GM18526 (cell line): ENCODE data around the gene RIMS4.

Experiments used
- POLR2A ChIP-seq: IDR thresholded peaks from 3 replicates; pipeline ENCODE4 v1.6.1; 2011; ENCODE audit not compliant: insufficient read length; ENCODE audit errors: extremely low read depth

Gene RIMS4

DNA sequence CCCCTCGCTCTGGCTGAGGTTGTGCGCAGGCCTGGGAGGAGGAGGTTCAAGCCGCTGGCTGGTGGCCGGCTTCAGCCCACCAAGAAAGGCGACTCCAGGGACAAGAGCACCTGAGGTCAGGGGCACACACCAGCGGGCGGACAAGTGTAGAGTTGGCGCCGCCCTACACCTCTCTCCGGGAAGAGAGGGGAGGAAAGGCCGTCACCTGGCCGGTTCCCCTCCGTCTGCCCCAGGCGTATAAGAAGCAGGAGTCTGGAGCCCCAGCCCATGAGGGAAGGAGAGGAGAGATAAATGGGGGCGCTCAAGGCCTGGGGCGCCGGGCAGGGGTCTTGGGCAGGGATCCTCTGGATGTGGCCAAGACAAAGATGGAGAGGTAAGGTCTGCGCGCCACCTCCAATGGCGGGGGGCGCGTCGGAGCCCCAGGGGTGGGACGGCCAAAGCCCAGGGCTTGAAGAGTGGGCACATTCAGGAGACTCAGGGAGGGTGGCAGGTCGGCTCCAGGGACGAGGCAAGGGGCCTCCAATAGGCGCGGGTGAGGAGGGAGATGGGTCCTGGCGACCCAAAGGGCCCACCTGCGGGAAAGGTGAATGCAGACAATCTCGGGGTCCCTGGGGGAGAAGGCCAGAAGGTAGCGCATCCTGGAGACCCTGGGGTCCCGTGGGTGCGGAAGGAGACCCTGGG lies 826 bp downstream of the RIMS4 start:
- no peak for TF ChIP-seq POLR2A

GRCh38 chr20:44807684-44808056 lies 2.7 kb downstream of the RIMS4 start:
- TF ChIP-seq POLR2A = no peak

DNA sequence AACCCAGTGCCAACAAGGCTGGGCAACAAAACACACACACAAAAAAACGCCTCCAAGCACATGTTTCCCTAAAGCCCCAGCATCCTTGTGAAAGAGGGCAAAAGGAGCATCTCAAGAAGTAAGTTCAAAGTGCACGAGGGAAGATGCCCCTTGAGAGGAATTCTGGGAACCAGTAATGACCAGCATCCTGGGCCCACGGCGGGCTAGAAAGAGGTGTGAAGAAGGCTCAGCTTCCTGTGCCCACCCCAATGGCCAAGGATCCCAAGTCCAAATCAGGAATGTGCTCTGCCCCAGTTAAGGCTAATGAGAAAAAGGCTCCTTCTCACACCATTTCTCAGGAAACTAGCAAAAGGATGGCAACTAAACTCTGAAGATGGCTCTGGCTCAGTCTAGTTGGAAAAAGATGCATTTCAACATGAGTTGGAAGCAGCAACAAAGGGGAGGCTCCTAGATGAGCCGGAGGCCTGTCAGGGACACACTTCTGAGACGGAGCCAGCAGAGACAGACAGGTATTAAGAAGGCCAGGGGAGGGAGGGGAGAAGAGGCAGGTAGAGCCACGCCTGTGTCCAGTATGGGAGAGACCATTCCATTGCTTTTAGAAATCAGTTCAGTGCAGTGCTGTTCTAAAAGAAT lies 3.2 kb downstream of the RIMS4 start:
- no peak for TF ChIP-seq POLR2A

DNA sequence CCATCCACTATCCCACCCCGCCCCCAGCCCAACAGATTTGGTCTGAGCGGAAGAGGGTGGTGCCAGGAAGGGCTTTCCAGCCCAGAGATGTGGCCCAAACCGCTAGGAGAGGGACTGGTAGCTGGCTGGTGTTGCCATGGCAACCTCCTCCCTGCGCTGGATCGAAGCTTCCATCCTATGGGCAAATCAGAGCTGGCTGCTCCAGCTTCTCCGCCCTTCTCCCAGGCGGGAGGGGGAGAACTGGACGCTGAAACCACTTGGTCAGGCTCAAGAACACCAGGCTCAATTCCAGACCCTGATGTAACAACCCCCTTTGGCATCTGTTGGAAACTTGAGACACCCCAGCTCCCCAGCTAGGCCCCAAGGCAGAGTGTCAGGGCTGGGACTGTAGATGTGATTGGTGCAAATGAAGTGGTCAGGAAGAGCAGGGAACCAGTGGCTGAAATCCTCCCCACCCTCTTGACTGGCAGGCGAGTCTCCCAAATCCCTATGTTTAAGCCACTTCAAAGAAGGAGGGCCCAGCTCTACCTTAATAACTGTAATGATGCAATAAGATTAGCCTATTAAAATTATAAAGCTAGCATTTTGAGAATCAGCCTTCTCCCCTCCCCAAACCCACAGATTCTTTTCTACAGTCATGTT lies 4.2 kb downstream of the RIMS4 start:
- TF ChIP-seq POLR2A = no peak

DNA sequence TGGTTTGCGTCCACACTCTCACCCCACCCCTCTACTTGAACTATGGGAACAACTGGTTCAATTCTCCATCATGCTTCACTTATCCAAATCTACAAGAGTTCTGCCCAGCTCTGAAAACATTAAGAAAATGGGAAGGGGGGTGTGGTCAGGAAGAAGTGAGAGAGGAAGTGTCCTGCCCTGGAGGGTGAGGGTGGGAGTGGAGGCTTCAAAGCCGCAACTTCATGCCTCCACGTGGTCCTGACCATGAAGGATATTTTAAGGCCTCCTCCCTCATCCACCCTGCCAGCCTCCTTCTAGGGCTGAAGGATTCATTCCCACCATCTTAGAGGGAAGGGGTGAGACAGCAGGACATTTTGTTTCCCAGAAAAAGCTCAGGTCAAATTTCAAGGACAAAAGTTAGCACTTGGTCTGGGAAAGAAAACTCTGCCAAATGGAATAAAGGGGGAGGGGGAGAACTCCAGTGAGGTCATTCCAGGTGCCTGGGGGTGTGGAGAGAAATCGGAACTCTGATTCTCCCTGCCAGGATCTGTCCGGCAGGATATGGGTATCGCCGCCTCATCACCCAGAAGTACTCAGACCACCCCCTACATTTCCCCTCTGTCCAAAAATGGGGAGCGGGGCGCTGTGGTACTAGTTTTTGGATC lies 4.9 kb downstream of the RIMS4 start:
- TF ChIP-seq POLR2A = no peak

GRCh38 chr20:44803383-44803941 lies 6.9 kb downstream of the RIMS4 start:
- TF ChIP-seq POLR2A = no peak

DNA sequence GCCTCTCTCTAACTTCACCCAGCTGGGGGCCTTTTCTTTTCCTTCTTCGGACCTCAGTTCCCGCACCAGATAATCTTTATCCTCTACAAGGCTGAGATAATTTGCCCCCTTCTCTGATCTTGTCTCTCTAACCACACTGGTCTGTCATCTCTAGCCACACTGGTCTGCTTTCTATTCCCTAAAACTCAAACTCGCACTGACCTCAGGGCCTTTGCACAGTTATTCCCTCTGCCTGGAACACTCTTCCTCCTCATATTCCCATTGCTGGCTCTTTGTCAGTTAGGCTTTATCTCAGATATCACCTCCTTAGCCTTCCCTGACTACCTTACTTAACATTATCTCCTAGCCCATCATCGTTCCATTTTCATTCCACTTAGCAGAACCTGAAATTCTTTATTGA lies 7.6 kb downstream of the RIMS4 start:
- TF ChIP-seq POLR2A = no peak

GRCh38 chr20:44800391-44801046 lies 9.8 kb downstream of the RIMS4 start:
- no peak for TF ChIP-seq POLR2A

DNA sequence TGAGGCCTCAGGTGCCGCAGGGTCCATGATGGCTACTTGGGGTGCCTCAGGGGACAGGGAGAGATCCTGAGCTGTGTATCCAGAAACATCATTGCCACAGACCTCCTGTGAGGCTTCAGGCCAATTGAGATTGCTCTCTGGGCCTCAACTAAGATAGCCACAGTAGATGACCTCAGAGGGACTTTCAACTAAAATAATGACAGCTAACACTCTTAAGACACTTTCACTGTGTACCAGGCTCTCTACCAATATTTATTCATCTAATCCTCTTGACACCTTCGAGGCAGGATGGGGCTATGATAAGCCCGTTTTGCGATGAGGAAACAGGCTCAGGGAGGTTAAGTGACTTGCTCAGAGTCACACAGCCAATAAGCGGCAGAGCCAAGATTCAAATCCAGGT lies 10.7 kb downstream of the RIMS4 start:
- no peak for TF ChIP-seq POLR2A

GRCh38 chr20:44796758-44797457 lies 13.4 kb downstream of the RIMS4 start:
- TF ChIP-seq POLR2A = no peak

DNA sequence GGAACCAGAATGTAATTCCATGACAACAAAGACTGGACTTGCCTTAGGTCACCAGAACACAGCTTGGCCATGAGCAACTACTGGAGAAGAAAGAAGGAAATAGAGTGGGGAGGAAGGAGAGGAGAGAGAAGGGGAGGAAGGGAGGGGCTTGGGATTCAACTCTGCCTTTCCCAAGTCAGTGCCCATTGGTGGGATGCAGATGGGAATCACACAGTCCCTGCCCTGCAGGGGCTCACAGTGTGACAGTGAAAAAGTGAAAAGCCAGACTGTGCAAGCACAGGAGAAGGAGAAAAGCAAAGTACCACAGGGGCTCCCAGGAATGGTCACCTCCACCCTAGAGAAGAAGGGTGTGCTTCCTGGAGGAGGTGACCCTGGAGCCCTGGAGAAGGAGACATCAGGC lies 14.0 kb downstream of the RIMS4 start:
- no peak for TF ChIP-seq POLR2A

DNA sequence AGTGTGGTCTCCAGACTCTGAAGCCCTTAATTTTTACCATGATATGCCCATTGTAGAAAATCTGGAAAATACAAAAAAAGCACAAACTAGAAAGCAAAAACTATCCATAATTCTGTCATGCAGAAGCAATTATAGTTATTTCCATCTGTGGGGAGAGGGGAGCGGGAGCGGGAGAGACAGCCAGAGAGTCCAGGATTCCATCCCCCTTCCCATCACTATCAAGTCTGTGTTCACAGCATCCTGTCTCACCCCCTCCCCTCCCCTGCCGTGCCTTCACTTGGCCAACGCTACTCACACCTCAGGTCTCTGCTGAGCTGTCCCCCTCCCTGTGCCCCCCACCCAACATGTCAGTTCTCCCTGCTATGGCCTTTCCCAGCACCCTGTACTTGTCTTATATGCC lies 14.5 kb downstream of the RIMS4 start:
- no peak for TF ChIP-seq POLR2A

DNA sequence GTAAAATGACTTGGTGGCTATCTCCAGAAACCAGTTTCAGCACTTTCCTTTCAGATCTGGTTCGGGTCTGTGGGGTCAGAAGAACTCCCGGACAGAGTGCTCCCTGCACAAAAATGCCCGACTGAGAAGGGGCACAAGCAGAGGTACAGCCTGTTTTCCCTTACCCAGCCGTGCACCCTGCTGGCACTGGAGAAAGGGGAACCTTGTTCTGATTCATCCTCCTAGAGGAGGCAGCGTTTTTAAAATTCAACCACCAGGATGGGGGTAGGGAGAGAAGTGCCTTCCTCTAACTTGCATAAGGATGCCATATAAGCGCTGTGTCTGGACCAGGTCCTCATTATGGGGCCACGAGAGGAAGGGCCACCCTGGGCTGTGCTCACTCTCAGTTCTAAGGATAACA lies 17.6 kb downstream of the RIMS4 start:
- TF ChIP-seq POLR2A = no peak

DNA sequence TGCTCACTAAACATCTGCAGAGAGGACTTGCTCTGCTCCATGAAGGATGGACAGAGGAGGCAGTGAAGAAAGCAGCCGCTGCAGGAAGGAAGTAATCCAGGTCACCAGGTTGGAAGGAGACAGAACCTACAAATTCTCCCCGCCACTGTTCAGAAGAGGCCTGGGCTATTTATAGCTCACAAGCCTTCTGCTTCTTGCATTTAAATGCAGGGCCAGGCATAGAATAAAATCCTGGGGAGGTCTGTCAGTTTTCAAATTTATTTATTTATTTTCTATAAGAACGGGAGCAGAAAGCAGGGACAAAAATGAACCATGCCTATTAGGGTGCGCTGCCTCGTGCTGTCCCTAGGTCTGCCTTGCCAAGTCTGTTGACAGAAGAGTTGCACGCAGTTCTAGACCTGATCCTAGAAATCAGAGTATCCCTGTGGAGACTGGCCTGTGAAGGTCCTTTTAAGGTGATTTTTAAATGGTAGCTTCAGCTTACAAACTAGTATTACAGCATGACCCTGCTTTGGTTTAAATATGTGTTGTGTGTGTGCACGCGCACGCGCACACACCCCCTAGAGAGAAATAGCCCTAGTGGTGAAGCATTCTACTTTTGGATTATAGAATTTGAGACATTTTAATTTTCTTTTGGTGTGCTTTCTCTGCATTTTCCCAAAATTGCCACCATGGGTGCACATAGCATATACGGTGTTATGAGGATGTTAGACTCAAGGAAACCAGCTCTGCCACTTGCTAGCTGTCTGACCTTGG lies 19.5 kb downstream of the RIMS4 start:
- no peak for TF ChIP-seq POLR2A
